Tongue (tissue), 2 donors: ENCODE measurements around the gene PRICKLE1. TPM values are rescaled to one million over a fixed set of nuclear protein-coding genes. Genes with fewer than 3 reads are reported as not detected.
A peak's percentile ranks its signal among the peaks of the same experiment; 100 is the strongest.

Source experiments
- DNase-seq: peaks from one replicate; pipeline ENCODE4 v3.0.0-alpha.2; 2015
- total RNA-seq: library from RNA; depleted of rRNA; stranded (reverse); fragments of >200 nt; gene quantifications from one replicate; pipeline ENCODE4 v1.2.3, GENCODE V29; 2014

The PRICKLE1 gene
- 34.4 TPM for total RNA-seq

DNA sequence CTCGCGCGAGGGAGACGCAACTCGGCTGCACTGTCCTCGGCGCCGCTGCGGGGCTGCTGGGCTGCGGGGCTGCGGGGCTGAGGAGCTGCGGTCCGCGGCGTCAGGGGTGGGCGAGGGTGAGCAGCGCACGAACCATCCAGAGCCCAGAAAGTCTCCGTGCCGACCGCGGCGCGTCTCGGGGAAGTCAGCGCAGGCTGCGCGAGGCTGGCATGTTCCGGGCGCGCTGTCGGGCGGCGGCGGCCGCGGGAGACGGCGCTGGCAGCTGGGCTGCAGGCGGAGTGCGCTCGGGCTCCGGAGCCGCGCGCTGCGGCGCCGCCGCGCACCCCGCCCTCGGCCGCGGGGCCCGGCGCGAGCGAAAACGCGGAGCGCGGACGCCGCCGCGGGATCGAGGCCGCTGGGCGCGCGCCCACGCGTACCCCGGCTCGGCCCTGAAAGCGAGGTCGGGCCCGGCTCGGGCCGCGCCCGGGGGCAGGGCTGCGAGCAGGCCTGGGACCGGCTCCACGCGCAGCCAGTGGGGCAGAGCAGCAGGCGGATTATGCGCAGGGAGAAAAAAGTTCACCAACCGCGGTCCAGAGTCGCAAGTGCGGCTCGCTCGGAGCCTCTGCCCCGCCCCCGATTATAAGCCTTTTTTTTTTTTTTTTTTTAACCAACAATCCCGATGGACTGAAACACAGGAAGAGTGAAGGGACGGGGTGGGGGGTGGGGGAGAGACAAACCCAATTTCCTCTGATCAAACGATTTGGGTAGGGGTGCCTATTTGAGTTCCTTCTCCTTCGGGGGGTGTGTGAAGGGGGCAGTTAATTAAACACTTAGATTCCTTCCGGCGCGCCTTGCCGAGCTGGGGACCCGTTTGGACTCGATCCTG is at the start of gene PRICKLE1:
Gene PRICKLE1 (minus strand): TSS at position 282 of the 865 bp plus-strand sequence. CDS start 117,230 bp downstream, outside the sequence.
- DNase-seq: peak; percentile 77

DNA sequence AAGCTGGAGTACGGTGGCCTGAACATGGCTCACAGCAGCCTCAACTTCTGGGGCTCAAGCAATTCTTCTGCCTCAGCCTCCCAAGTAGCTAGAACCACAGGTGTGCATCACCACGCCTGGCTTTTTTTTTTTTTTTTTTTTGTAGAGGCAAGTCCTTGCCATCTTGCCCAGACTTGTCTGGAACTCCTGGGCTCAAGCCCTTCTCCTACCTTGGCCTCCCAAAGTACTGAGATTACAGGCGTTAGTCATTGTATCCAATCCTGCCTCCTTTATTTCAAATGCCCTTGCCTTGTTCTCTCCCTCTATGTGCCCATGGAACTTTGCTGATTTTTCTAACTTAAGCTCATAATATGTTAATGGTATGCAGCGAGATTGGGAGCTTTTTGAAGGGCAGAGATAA is 49.2 kb upstream of the PRICKLE1 start:
- DNase-seq: no peak

GRCh38 chr12:42638011-42638410 is 48.5 kb upstream of the PRICKLE1 start:
- DNase-seq: no peak

DNA sequence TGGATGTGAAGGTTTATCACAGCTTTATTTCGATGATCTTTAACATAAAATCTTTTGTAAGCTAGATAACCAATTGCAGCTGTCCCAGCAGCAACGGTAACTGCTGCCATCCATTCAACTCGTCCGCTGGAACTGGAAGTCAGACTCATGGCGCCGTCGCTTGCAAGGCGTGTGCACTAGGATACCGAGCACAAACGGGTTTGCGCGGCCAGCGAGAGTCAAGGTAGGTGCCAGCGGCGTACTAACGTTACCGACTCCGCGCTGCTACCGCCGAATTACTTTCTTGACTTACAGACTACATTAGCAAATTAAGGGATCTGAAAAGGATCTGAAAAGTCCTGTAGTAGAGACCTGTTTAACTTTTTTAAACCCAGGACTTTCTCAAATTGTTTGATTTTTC is 47.4 kb upstream of the PRICKLE1 start:
- no peak for DNase-seq

GRCh38 chr12:42633594-42633993 is 44.0 kb upstream of the PRICKLE1 start:
- no peak for DNase-seq

DNA sequence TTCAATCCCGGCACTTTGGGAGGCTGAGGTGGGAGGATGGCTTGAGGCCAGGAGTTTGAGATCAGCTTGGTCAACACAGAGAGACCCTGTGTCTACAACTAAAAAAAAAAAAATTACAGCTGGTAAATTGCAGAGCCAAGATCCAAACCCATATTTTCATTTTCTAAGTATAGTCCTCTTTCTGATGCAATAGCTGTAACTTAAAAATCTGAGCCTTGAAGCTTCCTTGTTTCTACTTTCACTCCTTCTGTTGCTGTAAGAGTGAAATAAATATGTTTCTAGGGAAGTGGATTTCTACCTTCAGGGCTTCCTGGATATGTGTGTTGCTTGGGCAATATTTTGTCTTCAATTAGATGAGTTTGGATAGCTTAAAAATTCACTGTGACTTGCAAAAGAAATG is 42.0 kb upstream of the PRICKLE1 start:
- DNase-seq: peak; percentile 12

GRCh38 chr12:42630314-42630713 is 40.8 kb upstream of the PRICKLE1 start:
- no peak for DNase-seq

DNA sequence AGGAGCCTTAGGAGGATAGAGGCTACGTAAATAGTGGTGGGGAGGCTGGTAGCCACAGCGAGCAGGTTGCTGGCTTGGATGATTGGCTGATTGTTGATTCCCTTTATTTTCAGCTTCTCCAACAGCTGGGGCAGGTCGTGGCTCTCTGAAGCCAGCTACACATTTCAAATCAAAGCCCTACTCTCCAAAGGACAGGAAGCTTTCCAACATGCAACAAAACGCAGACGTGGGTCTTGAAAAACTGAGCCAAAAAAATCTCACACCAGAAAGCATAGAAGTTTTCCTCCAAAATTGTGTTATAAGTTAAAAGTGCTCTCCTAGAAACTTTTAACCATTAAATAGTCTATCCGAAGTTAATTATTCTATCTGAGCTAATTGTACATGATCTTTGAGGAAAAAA is 37.6 kb upstream of the PRICKLE1 start:
- peak; percentile 67 for DNase-seq

GRCh38 chr12:42625611-42626010 is 36.1 kb upstream of the PRICKLE1 start:
- DNase-seq: no peak

GRCh38 chr12:42617622-42618021 is 28.1 kb upstream of the PRICKLE1 start:
- DNase-seq: no peak

DNA sequence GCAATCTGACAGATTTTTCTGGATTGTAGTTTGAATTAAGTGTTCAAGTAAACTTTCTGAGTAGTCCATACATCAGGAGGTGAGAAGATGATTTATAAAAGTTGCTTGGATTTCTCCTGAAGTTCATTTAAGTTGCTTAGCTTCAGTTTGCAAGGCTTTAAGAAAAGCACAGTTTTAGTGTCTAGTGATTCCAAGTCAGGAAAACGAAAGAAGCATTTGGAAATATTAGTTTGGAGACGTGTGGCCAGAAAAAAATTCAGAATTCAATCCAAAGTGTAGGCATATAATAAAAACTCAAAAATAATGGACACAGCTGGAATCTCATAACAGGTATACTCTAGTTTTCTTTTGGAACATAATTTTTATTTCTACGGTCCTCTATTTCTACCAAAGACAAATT is 25.5 kb upstream of the PRICKLE1 start:
- DNase-seq: no peak

GRCh38 chr12:42612231-42612613 is 22.7 kb upstream of the PRICKLE1 start:
- DNase-seq: peak; percentile 71

DNA sequence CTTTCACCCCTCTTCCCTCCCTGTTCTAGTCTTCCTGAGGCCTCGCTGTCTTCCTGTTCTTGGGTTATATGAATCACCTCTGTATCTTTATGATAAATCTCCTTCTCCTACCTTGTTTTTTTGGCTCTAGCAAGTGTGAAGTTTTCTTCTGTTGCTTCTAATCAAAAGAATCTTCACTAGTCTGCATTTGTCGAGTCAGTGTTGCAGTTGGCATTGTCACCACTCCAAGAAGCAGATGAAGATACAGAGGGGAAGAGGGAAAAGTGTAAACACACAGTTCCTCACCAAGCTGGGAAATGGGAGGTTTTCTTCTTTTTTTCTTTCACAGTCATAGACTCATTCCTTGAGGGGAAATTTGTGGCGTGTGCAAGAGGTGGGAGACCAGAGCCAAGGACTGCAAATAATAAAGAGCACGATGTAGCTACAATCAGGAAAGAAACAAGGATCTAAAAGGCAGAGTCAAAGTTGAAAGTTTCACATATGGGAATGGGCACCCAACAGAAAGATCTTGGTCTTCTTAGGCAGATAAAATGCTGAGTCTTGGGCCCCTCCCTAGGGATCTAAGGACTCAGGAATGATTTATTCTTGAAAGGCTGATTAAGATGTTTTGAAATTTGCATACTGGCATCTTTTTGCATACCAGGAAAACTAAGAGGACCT is 22.2 kb upstream of the PRICKLE1 start:
- DNase-seq: no peak

- DNase-seq: no peak
Measured at GRCh38 chr12:42609605-42610004, 20.1 kb upstream of the PRICKLE1 start.

- no peak for DNase-seq
Measured at GRCh38 chr12:42608196-42608825, 18.8 kb upstream of the PRICKLE1 start.

DNA sequence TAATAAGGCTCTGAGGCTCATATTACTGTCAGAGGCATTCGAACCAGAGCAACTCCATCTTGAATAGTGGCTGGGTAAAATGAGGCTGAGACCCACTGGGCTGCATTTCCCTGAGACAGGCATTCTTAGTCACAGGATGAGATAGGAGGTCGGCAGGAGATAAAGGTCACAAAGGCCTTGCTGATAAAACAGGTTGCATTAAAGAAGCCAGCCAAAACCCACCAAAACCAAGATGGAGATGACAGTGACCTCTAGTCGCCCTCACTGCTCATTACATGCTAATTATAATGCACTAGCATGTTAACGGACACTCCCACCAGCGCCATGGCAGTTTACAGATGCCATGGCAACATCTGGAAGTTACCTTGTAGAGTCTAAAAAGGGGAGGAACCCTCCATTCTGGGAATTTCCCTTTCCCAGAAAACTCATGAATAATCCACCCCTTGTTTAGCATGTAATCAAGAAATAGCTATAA is 18.1 kb upstream of the PRICKLE1 start:
- DNase-seq: no peak

- no peak for DNase-seq
Measured at GRCh38 chr12:42606471-42606870, 16.9 kb upstream of the PRICKLE1 start.

DNA sequence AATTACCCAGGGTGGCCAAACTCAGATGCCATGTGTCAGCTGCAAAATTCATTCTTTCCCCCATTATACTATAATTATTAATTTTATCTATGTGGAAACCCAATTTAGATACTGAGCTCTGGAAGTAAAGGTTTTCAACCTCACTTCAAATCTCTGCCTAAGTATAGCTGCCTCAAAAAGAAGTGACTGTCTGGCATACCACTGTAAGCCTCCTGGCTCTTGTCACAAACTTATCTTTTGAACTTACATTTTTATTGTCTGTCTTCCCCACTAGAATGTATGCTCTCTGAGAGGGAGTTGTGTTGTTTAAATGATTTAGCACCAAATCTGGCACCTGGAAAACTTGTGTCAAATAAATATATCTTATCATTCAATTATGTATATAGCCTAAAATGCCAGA is 16.1 kb upstream of the PRICKLE1 start:
- no peak for DNase-seq

DNA sequence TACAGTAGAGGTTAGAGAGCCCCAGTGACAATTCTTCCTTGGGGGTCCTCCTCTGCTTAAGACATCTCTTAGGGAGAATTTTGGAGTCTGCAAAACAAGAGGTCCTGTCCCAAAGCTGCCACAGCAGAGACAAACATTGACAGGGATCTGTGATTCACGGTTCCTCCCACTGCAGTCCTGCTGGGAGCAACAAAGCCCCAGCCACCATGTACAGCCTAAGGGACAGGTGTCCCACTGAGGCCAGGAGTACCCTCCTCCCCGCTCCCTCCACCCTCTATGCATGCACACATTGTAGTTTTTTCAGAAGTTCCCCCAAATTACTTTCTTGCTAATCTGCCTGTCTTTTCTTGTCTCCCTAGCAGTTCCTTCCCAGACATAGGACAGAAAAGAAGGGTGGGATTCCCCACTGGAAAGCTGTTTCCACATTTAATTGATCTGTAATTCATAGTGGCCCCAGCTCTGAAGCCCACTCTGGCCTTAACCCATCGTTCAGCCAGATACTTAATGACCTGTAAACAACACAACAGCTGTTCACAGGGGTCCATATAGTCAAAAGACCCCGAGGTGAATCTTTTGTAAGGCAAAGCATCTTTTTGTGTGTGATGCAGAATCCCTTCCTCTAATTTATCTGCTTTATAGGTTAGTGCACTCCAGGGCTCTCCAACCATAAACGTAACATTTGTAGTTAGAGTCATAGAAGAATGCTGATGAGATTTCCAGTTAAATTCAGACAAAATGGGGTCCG is 13.9 kb upstream of the PRICKLE1 start:
- no peak for DNase-seq

DNA sequence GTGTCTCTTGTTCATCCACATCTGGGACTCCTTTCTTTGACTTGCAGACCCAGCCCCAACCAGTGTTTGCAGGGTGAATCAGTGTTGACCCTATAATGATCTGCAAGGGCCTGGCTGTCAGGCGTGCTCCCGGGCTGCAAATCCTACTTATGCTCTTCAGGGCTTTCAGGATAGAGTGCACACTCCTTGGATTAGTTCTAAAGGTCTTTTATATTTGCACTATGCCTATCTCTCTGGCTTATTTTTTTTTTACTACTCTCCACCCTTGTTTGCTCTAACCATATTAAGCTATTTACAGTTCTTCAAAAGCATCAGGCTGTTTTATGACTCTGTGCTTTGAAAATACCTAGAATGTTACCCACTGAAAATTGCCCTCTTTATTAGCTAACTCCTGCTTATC is 4.3 kb upstream of the PRICKLE1 start:
- no peak for DNase-seq

- DNase-seq: peak; percentile 57
Measured at GRCh38 chr12:42590330-42590934, 886 bp upstream of the PRICKLE1 start.
